RWPE1 (cell line): ENCODE measurements around the gene IRAG1.

Experiments used
- CTCF ChIA-PET: fragments of 350-600 bp; sonication (Branson Sonifier 250); formaldehyde crosslinking; extraction: SDS; loops from one replicate; lab custom pipeline; 2021; lab: Yijun Ruan, JAX
- POLR2A ChIA-PET: fragments of 400-600 bp; formaldehyde crosslinking; extraction: SDS; loops from one replicate; lab custom pipeline; 2020; ENCODE audit warnings: antibody characterized with exemption; ENCODE audit not compliant: low non-redundant PET; lab: Yijun Ruan, JAX
- DNase-seq: peaks from one replicate; pipeline ENCODE4 v3.0.0; 2012; ENCODE audit warnings: low spot score
- H3K27ac ChIP-seq: fragments of 450-650 bp; 2 replicates; pipeline ENCODE4 v1.5.1; 2017
- CTCF ChIP-seq: fragments of 450-650 bp; conservative IDR thresholded peaks from 2 replicates; pipeline ENCODE4 v1.5.1; 2017; ENCODE audit warnings: low read depth, mild to moderate bottlenecking

IRAG1 gene

GRCh38 chr11:10728789-10729472 is 35.4 kb upstream of the IRAG1 start:
- ChIA-PET POLR2A (no interaction called here), CTCF (interaction anchor here (0.5 to 1.0 kb wide), 7 partner anchors 12 to 1176 kb away, joined by 3 to 8 read pairs (median 4); no protein-coding TSS in a partner anchor)
- TF ChIP-seq CTCF = no peak
- no peak overlapping the region for H3K27ac ChIP-seq
- DNase-seq = no peak

GRCh38 chr11:10728154-10728553 is 34.6 kb upstream of the IRAG1 start:
- POLR2A ChIA-PET = no interaction called here
- no peak for DNase-seq
- no peak overlapping the region for H3K27ac ChIP-seq

DNA sequence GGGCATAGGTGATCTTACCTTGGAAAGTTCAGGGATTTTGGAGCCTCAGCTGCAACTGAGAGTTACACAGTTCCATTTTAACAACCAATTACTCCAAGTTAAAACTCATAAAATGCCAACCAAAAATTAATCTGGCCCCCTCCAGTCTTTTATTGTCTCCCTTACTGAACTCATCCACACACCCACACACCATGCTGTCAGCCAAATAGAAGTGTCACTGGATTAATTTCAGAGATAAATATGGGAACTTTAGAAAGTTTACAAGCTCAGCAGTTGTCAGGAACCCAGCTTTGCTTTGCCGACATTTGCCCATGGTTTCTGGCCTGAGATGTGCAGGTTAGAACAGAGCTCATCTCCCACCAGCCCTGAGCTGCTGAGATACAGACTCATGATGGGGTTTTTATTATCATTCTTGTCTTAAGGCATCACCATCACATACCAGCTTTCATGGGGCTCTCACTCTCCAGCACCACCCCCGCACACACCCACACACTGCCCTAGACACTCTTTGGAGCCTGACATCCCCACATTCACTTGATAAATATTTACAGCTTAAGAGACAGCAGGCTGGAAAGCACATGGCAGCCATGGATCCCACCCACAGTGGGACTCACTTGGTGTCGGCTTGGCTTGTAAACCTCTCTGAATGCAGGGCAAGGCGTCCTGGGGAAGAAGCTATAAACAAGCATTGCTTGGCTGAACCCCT is 33.7 kb upstream of the IRAG1 start:
- ChIA-PET POLR2A (no interaction called here), CTCF (interaction anchor here (1.0 to 1.3 kb wide), 2 partner anchors 207 to 321 kb away, joined by 4 read pairs; no protein-coding TSS in a partner anchor)
- no peak overlapping the region for H3K27ac ChIP-seq
- no peak for TF ChIP-seq CTCF
- DNase-seq = no peak

More at GRCh38 chr11:10728154-10728553, 34.6 kb upstream of the IRAG1 start:
- no peak for TF ChIP-seq CTCF
- CTCF ChIA-PET = interaction anchor here (0.5 to 1.3 kb wide), 8 partner anchors 13 to 1176 kb away, joined by 3 to 5 read pairs (median 4); no protein-coding TSS in a partner anchor

- DNase-seq = no peak
- no peak for TF ChIP-seq CTCF
- ChIA-PET POLR2A (no interaction called here), CTCF (interaction anchor here (0.7 kb wide), 1 partner anchor 736 kb away, joined by 4 read pairs; no protein-coding TSS in a partner anchor)
- H3K27ac ChIP-seq = no peak overlapping the region
Measured at GRCh38 chr11:10725907-10726253, 32.3 kb upstream of the IRAG1 start.

DNA sequence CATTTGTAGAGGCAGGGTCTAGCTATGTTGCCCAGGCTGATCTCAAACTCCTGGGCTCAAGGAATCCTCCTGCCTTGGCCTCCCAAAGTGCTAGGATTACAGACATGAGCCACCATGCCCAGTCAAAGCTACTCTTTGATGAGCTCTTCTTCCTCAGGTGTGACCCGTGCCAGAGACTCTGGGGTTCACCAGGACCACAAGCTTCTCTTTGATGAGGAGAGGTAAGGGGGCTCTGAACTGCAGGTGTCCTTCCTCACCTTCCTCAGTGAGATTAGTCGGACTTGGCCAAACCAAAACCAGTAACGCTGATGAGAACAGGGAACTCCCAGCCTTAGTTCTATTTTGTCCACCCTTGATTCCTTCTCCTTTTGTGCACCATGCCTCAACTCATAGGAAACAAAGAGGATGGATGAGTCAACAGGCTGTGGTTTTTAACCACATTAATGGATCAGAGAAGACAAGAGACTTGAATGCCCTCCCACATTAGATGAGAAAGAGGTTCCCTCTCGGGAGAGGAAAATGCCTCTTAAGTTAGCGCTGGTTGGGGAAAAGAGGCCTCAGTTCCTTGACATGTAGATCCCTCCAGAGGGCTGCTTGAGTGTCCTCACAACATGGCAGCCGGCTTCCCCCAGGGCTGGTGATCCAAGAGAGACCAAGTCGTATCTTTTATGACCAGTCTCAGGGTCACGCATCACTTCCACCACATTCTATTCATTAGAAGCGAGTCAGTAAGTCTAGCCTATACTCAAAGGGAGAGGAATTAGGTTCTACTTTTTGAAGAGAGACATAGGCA is 31.8 kb upstream of the IRAG1 start:
- ChIA-PET POLR2A (no interaction called here), CTCF (interaction anchor here (0.7 kb wide), 2 partner anchors 76 to 736 kb away, joined by 3 to 4 read pairs; no protein-coding TSS in a partner anchor)
- H3K27ac ChIP-seq = no peak overlapping the region
- peak; percentile 59 for DNase-seq
- TF ChIP-seq CTCF = no peak

DNA sequence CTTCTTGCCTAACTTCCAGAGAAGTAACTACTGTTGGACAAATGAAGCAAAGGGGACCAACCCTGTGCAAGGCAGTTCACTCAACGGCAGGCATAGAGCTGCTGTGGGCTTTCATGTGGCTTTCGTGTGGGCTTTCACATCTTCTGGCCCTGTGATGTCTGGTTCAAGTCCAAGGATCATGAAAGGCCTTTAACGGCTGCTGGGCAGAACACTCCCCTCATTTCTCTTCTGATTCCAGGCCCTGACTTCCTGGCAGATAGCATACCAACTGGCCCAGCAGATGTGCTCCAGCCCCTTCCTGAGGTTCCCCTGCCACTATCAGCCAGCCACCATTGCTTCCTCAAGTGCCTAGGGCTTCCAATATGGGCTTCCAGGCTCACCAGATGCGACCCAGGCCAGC is 28.8 kb upstream of the IRAG1 start:
- DNase-seq = no peak
- no peak overlapping the region for H3K27ac ChIP-seq
- ChIA-PET POLR2A (no interaction called here), CTCF (interaction anchor here (0.7 kb wide), 1 partner anchor 321 kb away, joined by 3 read pairs; no protein-coding TSS in a partner anchor)
- no peak for TF ChIP-seq CTCF
